Measurements from ENCODE around the gene EID3.

The EID3 gene

DNA sequence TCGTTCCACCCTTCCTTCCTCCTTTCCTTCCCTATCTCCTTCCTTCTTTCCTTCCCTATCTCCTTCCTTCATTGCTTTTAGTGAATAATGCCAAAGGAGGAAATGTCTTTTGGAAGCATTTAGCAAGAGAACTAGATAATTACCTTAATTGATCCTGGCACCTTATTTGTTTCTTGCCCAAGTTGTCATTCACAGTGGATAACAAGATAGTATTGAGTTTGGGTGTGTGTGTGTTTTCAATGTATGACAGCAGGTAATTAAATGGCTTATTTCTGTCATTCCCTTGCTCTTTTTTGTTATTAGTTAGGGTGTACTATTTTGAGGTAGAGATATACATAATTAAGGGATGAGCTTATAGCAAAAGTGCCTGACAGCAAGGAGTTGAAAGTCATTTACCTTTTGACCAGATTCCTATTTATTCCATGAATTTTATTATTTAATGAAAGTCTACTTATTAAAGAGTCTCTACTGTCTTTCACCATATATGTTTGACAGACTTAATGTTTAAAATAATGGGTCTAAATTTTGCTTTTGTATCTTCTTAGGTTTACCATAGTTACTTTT, 30.2 kb downstream of the EID3 start:
- Histone ChIP-seq H3K79me2 (ENCODE audit: insufficient read depth, low read length) (0 out of 2 replicates have a peak, but pooled peaks cover 5% of the 10 kb centered on the region), H3K36me3 (ENCODE audit: low read length) (peaks cover 53% of the 10 kb centered on the region), H2AFZ (ENCODE audit: low read depth, low read length, severe bottlenecking) (no peak overlapping the region), H3F3A (ENCODE audit: insufficient read depth) (peaks cover 4% of the 10 kb centered on the region; the same call in 1 of the 2 replicates), H4K20me1 (ENCODE audit: low read depth, low read length) (0 out of 2 replicates have a peak, but pooled peaks cover 2% of the 10 kb centered on the region), H3K4me3 (ENCODE audit: insufficient read depth, low read length, poor library complexity, severe bottlenecking) (no peak overlapping the region), H3K27me3 (ENCODE audit: low read length) (no peaks in the 10 kb centered on the region), H3K4me2 (ENCODE audit: low read depth, low read length, poor library complexity, severe bottlenecking) (no peak overlapping the region), H3K27ac (ENCODE audit: low read depth, low read length) (no peak overlapping the region), H3K9me3 (ENCODE audit: insufficient read depth, low read length) (no peaks in the 10 kb centered on the region), H3K9me2 (replicated peaks; ENCODE audit: insufficient read depth, low read length) (no peaks in the 10 kb centered on the region), H3K9ac (ENCODE audit: low read length) (no peak overlapping the region)
- no peak for TF ChIP-seq EZH2phosphoT487 (conservative IDR thresholded peaks at IDR 0.05; ENCODE audit: low read length)
- TF ChIP-seq, protein P1, sequence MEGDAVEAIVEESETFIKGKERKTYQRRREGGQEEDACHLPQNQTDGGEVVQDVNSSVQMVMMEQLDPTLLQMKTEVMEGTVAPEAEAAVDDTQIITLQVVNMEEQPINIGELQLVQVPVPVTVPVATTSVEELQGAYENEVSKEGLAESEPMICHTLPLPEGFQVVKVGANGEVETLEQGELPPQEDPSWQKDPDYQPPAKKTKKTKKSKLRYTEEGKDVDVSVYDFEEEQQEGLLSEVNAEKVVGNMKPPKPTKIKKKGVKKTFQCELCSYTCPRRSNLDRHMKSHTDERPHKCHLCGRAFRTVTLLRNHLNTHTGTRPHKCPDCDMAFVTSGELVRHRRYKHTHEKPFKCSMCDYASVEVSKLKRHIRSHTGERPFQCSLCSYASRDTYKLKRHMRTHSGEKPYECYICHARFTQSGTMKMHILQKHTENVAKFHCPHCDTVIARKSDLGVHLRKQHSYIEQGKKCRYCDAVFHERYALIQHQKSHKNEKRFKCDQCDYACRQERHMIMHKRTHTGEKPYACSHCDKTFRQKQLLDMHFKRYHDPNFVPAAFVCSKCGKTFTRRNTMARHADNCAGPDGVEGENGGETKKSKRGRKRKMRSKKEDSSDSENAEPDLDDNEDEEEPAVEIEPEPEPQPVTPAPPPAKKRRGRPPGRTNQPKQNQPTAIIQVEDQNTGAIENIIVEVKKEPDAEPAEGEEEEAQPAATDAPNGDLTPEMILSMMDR (IDR thresholded peaks at IDR 0.05; ENCODE audit: insufficient read depth, low read length, poor library complexity, severe bottlenecking) = no peak

DNA sequence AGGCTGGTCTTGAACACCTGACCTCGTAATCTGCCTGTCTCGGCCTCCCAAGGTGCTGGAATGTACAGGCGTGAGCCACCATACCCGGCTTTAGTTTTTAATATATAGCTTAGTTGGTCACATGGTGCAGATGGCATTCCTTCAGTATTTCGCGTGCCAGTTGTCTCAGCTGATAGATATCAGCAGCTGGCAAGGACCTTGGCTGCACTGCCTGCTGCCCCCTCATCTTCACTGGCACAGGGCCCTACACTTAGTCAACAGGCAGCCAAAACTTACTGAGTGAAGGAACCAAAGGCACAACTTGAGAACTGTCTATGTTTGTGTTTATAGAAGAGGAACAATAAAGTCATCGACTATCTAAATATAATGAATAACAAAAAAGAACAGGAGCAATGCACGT, 31.0 kb downstream of the EID3 start:
- no peak overlapping the region for H2AFZ ChIP-seq (ENCODE audit: low read depth, low read length, severe bottlenecking)
- 0 out of 2 replicates have a peak, but pooled peaks cover 2% of the 10 kb centered on the region for H4K20me1 ChIP-seq (ENCODE audit: low read depth, low read length)
- no peak overlapping the region for H3K4me3 ChIP-seq (ENCODE audit: insufficient read depth, low read length, poor library complexity, severe bottlenecking)
- no peaks in the 10 kb centered on the region for H3K9me3 ChIP-seq (ENCODE audit: insufficient read depth, low read length)
- no peak overlapping the region for H3K4me2 ChIP-seq (ENCODE audit: low read depth, low read length, poor library complexity, severe bottlenecking)
- H3K27ac ChIP-seq (ENCODE audit: low read depth, low read length) = no peak overlapping the region
- TF ChIP-seq EZH2phosphoT487 (conservative IDR thresholded peaks at IDR 0.05; ENCODE audit: low read length) = no peak
- TF ChIP-seq, protein P1 (IDR thresholded peaks at IDR 0.05; ENCODE audit: insufficient read depth, low read length, poor library complexity, severe bottlenecking) = no peak
- peaks cover 4% of the 10 kb centered on the region; the same call in 1 of the 2 replicates for H3F3A ChIP-seq (ENCODE audit: insufficient read depth)
- 0 out of 2 replicates have a peak, but pooled peaks cover 4% of the 10 kb centered on the region for H3K79me2 ChIP-seq (ENCODE audit: insufficient read depth, low read length)
- H3K36me3 ChIP-seq (ENCODE audit: low read length) = peaks cover 58% of the 10 kb centered on the region
- no peak overlapping the region for H3K9ac ChIP-seq (ENCODE audit: low read length)
- H3K27me3 ChIP-seq (ENCODE audit: low read length) = no peaks in the 10 kb centered on the region
- H3K9me2 ChIP-seq (replicated peaks; ENCODE audit: insufficient read depth, low read length) = no peaks in the 10 kb centered on the region

DNA sequence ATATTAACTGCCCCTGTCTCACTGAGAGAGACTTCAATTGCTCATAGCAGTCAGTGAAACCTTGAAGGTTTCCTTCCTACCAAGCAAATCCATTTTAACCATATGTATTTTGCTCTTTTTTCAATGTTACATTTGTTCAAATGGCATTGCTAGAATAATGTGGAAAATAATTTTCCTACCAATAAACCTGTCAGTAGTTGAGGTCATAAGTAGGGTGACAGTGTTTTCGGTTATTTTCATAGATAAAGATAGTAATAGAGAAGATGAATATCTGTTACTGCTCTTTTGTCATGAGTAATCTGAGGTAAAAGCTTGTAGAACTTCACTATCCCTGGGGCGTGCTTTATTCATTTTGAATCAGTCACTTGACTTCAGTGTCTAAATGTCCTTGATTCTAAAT, 32.6 kb downstream of the EID3 start:
- Histone ChIP-seq H3K9me2 (replicated peaks; ENCODE audit: insufficient read depth, low read length) (no peaks in the 10 kb centered on the region), H3K36me3 (ENCODE audit: low read length) (peaks cover 60% of the 10 kb centered on the region), H2AFZ (ENCODE audit: low read depth, low read length, severe bottlenecking) (no peak overlapping the region), H3K27ac (ENCODE audit: low read depth, low read length) (no peak overlapping the region), H4K20me1 (ENCODE audit: low read depth, low read length) (0 out of 2 replicates have a peak, but pooled peaks cover 2% of the 10 kb centered on the region), H3K27me3 (ENCODE audit: low read length) (no peaks in the 10 kb centered on the region), H3K4me3 (ENCODE audit: insufficient read depth, low read length, poor library complexity, severe bottlenecking) (no peak overlapping the region), H3K9ac (ENCODE audit: low read length) (no peak overlapping the region), H3K79me2 (ENCODE audit: insufficient read depth, low read length) (no peaks in the 10 kb centered on the region), H3K4me2 (ENCODE audit: low read depth, low read length, poor library complexity, severe bottlenecking) (no peak overlapping the region), H3F3A (ENCODE audit: insufficient read depth) (peaks cover 4% of the 10 kb centered on the region; the same call in 1 of the 2 replicates), H3K9me3 (ENCODE audit: insufficient read depth, low read length) (no peaks in the 10 kb centered on the region)
- TF ChIP-seq, protein P1 (IDR thresholded peaks at IDR 0.05; ENCODE audit: insufficient read depth, low read length, poor library complexity, severe bottlenecking) = no peak
- TF ChIP-seq EZH2phosphoT487 (conservative IDR thresholded peaks at IDR 0.05; ENCODE audit: low read length) = no peak
